ENCODE measurements around the gene MRRF. TPM values are rescaled to one million over a fixed set of nuclear protein-coding genes. Genes with fewer than 3 reads are reported as not detected.
A peak's percentile ranks its signal among the peaks of the same experiment; 100 is the strongest.
"Not testable (repeated sequence)": the region's sequence is repeated elsewhere in the genome, so short reads cannot be mapped to it uniquely, and the experiment has no call there.

Gene MRRF
- total RNA-seq, 6 donors from 2014 or later: 21.4 to 54.5 (median 29.7) TPM

GRCh38 chr9:122354536-122355199 is 90.0 kb downstream of the MRRF start:
- no peaks in the 10 kb centered on the region for H3K9me3 ChIP-seq
- no peaks in the 10 kb centered on the region for H3K27me3 ChIP-seq
- DNase-seq (no peak), ATAC-seq (ENCODE audit: low FRiP score in 2 of 2) (peak in 1 of 2 donors; percentile 53)
- TF ChIP-seq EP300 (IDR thresholded peaks at IDR 0.05) (no peak), POLR2A (IDR thresholded peaks at IDR 0.05) (no peak), CTCF (IDR thresholded peaks at IDR 0.05) (no peak), POLR2AphosphoS5 (IDR thresholded peaks at IDR 0.05) (no peak)
- 73 to 75% methylated on average over 7 to 8 of the region's 8 CpGs for WGBS, 2 donors
- no peaks in the 10 kb centered on the region for H3K4me1 ChIP-seq
- H3K4me3 ChIP-seq: no peak overlapping the region
- no peak overlapping the region for H3K27ac ChIP-seq
- no peaks in the 10 kb centered on the region for H3K36me3 ChIP-seq

GRCh38 chr9:122355336-122355875 is 90.7 kb downstream of the MRRF start:
- H3K4me1 ChIP-seq: no peaks in the 10 kb centered on the region
- H3K9me3 ChIP-seq: no peaks in the 10 kb centered on the region
- TF ChIP-seq CTCF (IDR thresholded peaks at IDR 0.05): no peak
- TF ChIP-seq POLR2AphosphoS5 (IDR thresholded peaks at IDR 0.05): no peak
- TF ChIP-seq POLR2A (IDR thresholded peaks at IDR 0.05): no peak
- TF ChIP-seq EP300 (IDR thresholded peaks at IDR 0.05): no peak
- 84 to 88% methylated on average over 4 of the region's 4 CpGs for WGBS, 2 donors
- H3K36me3 ChIP-seq: no peaks in the 10 kb centered on the region
- no peaks in the 10 kb centered on the region for H3K27me3 ChIP-seq
- no peak overlapping the region for H3K27ac ChIP-seq
- ATAC-seq (ENCODE audit: low FRiP score in 2 of 2) (peak in 1 of 2 donors; percentile 47), DNase-seq (no peak)
- no peak overlapping the region for H3K4me3 ChIP-seq

- 38 to 56% methylated on average over 2 of the region's 2 CpGs for WGBS, 2 donors
- H3K9me3 ChIP-seq: no peaks in the 10 kb centered on the region
- H3K4me3 ChIP-seq: no peak overlapping the region
Observed at GRCh38 chr9:122356627-122357026, 91.9 kb downstream of the MRRF start.

GRCh38 chr9:122360891-122361290 is 96.2 kb downstream of the MRRF start:
- no peak for DNase-seq
- 85 to 90% methylated on average over 5 to 7 of the region's 8 CpGs for WGBS, 2 donors
- peak in 1 of 2 donors; percentile 27 for ATAC-seq (ENCODE audit: low FRiP score in 2 of 2)

More at GRCh38 chr9:122356627-122357026, 91.9 kb downstream of the MRRF start:
- H3K36me3 ChIP-seq: no peaks in the 10 kb centered on the region
- no peak for ATAC-seq (ENCODE audit: low FRiP score in 2 of 2)
- no peaks in the 10 kb centered on the region for H3K4me1 ChIP-seq
- TF ChIP-seq CTCF (IDR thresholded peaks at IDR 0.05) (no peak), EP300 (IDR thresholded peaks at IDR 0.05) (no peak), POLR2AphosphoS5 (IDR thresholded peaks at IDR 0.05) (no peak), POLR2A (IDR thresholded peaks at IDR 0.05) (no peak)
- no peak for DNase-seq
- no peaks in the 10 kb centered on the region for H3K27me3 ChIP-seq
- H3K27ac ChIP-seq: no peak overlapping the region

GRCh38 chr9:122363131-122363530 is 98.4 kb downstream of the MRRF start:
- H3K9me3 ChIP-seq; H3K27ac ChIP-seq; DNase-seq; ATAC-seq (ENCODE audit: low FRiP score in 2 of 2); H3K36me3 ChIP-seq; H3K4me1 ChIP-seq; H3K27me3 ChIP-seq; H3K4me3 ChIP-seq: not testable (repeated sequence)
- 91 to 96% methylated on average over 10 to 12 of the region's 12 CpGs for WGBS, 2 donors

More at GRCh38 chr9:122360891-122361290, 96.2 kb downstream of the MRRF start:
- Histone ChIP-seq H3K4me3 (no peak overlapping the region), H3K27me3 (no peaks in the 10 kb centered on the region), H3K9me3 (no peaks in the 10 kb centered on the region), H3K27ac (no peak overlapping the region), H3K4me1 (no peaks in the 10 kb centered on the region), H3K36me3 (no peaks in the 10 kb centered on the region)
- TF ChIP-seq POLR2AphosphoS5 (IDR thresholded peaks at IDR 0.05) (no peak), CTCF (IDR thresholded peaks at IDR 0.05) (no peak), POLR2A (IDR thresholded peaks at IDR 0.05) (no peak), EP300 (IDR thresholded peaks at IDR 0.05) (no peak)
